Dermis microvascular lymphatic vessel endothelial cell (primary cell): ENCODE measurements around the gene C16orf87. TPM values are rescaled to one million over a fixed set of nuclear protein-coding genes. Genes with fewer than 3 reads are reported as not detected.
"Not testable (repeated sequence)": the region's sequence is repeated elsewhere in the genome, so short reads cannot be mapped to it uniquely, and the experiment has no call there.

Experiments
- DNase-seq, 2 donors: peaks; one replicate each; pipeline versions ENCODE4 v3.0.0 to v3.0.0-alpha.2; 2010; ENCODE audit warnings: low read depth in 2 of 2
- total RNA-seq: library from RNA; depleted of rRNA; stranded (reverse); fragments of >200 nt; gene quantifications from 2 replicates; pipeline ENCODE4 v1.2.1, GENCODE V29; 2014

C16orf87 gene
- 5.8 and 6.6 TPM in 2 replicates for total RNA-seq

- DNase-seq = peak; percentile 84 to 95
Measured at GRCh38 chr16:46830902-46831647, at the start of gene C16orf87. Gene C16orf87, minus strand, starts transcription at chr16:46831180. Its CDS starts 31 bp downstream, at chr16:46831149.

GRCh38 chr16:46875243-46875642 lies 44.3 kb upstream of the C16orf87 start:
- DNase-seq = no peak

GRCh38 chr16:46873201-46873600 lies 42.2 kb upstream of the C16orf87 start:
- no peak for DNase-seq

GRCh38 chr16:46871597-46871996 lies 40.6 kb upstream of the C16orf87 start:
- DNase-seq = no peak

- not testable (repeated sequence) for DNase-seq
Measured at GRCh38 chr16:46868891-46869290, 37.9 kb upstream of the C16orf87 start.

- not testable (repeated sequence) for DNase-seq
Measured at GRCh38 chr16:46867486-46867885, 36.5 kb upstream of the C16orf87 start.

- no peak for DNase-seq
Measured at GRCh38 chr16:46866286-46866685, 35.3 kb upstream of the C16orf87 start.

- DNase-seq = no peak
Measured at GRCh38 chr16:46862555-46863447, 31.8 kb upstream of the C16orf87 start.

- peak in 1 of 2 donors; percentile 75 for DNase-seq
Measured at GRCh38 chr16:46859719-46860152, 28.8 kb upstream of the C16orf87 start.

- no peak for DNase-seq
Measured at GRCh38 chr16:46858151-46858550, 27.2 kb upstream of the C16orf87 start.

GRCh38 chr16:46857368-46857945 lies 26.5 kb upstream of the C16orf87 start:
- DNase-seq = peak in 1 of 2 donors; percentile 20

GRCh38 chr16:46855389-46855788 lies 24.4 kb upstream of the C16orf87 start:
- no peak for DNase-seq

- no peak for DNase-seq
Measured at GRCh38 chr16:46854846-46855245, 23.9 kb upstream of the C16orf87 start.

- DNase-seq = peak; percentile 60 to 74
Measured at GRCh38 chr16:46853713-46854443, 22.9 kb upstream of the C16orf87 start.

GRCh38 chr16:46852130-46852529 lies 21.1 kb upstream of the C16orf87 start:
- DNase-seq = no peak

GRCh38 chr16:46850619-46851555 lies 19.9 kb upstream of the C16orf87 start:
- DNase-seq = no peak

- no peak for DNase-seq
Measured at GRCh38 chr16:46848768-46849764, 18.1 kb upstream of the C16orf87 start.

- DNase-seq = no peak
Measured at GRCh38 chr16:46845952-46846351, 15.0 kb upstream of the C16orf87 start.

- DNase-seq = no peak
Measured at GRCh38 chr16:46844771-46845170, 13.8 kb upstream of the C16orf87 start.
